CD4-positive, alpha-beta T cell treated with Interleukin-6 at 100 ng/mL for 8 hours (primary cell): ENCODE results near the gene PHOSPHO1.
"Not testable (repeated sequence)": the region's sequence is repeated elsewhere in the genome, so short reads cannot be mapped to it uniquely, and the experiment has no call there.

Experiments
- DNase-seq: peaks from one replicate; pipeline ENCODE4 v3.0.0-alpha.2; 2020; ENCODE audit warnings: mixed read lengths, low spot score

PHOSPHO1 gene, protein sequence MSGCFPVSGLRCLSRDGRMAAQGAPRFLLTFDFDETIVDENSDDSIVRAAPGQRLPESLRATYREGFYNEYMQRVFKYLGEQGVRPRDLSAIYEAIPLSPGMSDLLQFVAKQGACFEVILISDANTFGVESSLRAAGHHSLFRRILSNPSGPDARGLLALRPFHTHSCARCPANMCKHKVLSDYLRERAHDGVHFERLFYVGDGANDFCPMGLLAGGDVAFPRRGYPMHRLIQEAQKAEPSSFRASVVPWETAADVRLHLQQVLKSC

DNA sequence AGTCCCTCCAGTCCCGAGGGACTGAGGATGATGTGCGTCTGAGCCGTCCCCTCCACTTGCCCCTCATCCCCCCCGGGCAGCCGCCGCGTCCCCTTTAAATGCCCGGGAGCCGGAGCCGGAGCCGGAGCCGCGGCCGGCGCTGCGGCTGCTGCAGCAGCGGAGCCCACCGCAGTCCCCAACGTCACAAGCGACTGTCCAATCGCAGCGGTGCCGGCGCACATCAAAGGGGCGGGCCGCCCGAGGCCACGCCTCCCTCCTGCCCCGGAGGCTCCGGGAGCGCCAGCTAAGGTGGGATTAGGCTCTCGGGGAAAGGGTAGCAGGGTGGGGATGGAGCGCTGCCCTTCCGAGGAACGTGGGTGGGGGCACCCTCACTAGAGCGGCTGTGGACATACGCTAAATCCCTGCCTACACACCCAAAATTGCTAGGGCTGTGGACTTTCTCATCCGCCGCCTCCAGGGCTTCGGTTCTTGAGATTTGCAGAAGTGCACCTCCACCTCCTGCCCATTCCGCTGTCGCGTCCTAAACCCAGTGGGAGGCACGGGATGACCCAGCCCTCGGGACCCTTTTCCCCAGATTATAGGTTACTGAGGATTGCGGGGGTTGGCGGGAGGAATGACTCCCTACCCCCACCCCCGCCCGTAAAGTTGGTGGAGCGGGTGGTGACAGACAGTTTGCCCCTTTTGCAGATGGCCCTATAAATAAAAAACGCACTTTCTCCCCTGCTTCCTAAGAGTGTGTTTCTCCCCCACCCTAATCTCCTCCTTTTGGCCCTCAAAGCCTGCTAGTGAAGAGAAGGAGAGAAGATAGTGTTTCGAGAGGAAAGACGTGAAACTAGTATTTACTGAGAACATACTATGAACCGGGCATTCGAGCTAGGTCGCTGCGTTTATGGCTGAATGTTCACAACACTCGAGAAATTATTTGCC, at the start of gene PHOSPHO1:
TSS of gene PHOSPHO1 (minus strand) at position 152 of the 927 bp plus-strand sequence. CDS start 4,096 bp downstream, outside the sequence.
- peak; percentile 82 for DNase-seq

DNA sequence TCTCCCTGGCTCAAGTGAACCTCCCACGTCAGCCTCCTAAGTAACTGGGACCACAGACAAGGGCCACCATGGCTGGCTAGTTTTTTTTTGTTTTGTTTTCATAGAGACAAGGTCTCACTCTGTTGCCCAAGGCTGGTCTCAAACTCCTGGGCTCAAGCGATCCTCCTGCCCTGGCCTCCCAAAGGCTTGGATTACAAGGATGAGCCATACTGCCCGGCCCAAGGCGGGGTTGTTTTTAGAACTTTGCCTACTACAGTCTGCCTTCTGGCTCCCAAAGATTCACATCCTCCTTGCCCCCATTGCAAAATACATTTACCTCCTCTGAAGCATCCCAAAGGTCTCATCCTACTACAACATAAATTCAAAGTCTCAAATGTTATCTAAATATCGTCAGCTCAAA, 49.5 kb upstream of the PHOSPHO1 start:
- DNase-seq = no peak

DNA sequence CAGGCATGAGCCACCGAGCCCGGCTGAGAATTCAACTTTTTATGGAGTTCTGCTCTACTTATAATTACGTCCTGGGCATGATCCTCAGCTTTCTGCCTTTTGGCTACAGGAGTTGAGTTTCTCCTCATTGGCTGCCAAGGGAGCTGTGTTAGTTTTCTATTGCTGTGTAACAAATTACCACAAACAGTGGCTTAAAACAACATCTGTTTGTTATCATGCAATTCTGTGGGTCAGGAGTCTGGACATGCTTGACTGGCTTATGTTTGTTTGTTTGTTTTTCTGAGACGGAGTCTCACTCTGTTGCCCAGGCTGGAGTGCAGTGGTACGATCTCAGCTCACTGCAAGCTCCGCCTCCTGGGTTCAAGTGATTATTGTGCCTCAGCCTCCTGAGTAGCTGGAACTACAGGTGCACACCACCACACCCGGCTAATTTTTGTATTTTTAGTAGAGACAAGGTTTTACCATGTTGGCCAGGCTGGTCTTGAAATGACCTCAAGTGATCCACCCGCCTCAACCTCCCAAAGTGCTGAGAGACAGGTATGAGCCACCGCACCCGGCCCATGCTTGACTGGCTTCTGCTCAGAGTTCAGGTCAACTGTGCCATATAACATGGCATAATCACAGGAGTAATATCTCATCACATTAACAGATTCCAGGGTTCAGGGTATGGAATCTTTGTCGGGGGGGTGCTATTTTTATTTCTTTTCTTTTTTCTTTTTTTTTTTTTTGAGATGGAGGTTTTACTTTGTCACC, 48.9 kb upstream of the PHOSPHO1 start:
- DNase-seq = not testable (repeated sequence)

DNA sequence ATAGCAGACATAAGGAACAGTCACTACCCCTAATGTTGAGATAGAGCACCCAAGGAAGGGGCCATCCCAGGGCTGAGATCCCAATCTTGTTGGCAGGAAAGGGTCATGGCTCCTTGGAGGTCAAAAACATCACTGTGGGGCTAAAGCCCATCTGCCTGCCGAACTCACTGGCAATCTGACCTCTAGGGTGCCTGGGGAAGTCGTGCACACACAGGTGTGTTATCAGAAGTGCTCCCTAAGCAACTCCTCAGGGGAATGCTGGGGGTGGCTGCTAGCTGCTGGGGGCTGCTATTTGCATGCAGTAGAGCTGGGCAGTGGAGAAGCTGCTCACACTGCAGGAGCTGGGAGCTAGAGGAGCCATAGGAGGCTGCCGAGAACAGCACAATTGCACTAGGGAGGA, 47.5 kb upstream of the PHOSPHO1 start:
- no peak for DNase-seq

DNA sequence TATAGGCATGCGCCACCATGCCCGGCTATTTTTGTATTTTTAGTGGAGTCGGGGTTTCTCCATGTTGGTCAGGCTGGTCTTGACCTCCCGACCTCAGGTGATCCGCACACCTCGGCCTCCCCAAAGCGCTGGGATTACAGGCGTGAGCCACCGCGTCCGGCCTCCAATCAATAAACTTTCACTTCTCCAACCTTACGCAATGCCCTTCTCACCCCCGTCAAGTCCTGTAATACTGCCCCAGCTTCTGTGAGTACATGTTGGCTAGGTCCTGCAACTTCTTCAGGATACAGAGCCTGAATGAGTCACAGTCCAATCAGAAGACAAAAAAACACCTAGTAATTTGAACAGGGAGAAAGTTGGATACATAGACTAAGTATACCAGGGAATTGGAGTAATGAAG, 47.1 kb upstream of the PHOSPHO1 start:
- DNase-seq = no peak

DNA sequence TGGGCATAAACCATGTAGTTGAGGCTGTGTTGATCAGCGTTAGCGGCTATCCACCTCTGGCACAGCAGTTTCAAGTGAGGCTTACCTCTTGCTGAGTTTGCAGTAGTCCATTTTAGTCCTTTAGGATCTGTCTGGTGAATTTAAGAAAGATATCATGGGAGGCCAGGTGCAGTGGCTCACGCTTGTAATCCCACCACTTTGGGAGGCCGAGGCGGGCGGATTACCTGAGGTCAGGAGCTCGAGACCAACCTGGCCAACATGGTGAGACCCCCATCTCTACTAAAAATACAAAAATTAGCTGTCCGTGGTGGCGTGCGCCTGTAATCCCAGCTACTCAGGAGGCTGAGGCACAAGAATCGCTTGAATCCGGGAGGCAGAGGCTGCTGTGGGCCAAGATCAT, 45.4 kb upstream of the PHOSPHO1 start:
- not testable (repeated sequence) for DNase-seq

DNA sequence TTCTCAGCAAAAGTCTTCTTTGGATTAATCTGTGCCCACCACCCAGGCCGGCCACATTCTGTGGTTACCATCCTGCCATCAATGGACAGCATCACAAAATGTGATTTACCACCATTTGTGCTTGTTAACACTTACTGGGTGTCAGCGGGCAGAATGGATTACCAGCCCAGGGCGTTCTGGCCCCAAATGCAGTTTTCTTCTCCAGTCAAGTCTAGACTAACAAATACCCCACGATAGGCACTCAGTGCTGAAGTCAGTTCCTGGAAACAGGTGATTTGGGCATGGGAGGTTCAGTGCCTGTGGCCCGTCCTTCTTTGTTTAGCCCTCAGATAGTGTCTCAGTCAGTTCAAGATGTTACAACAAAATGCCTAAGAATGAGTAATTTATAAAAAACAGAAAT, 38.8 kb upstream of the PHOSPHO1 start:
- DNase-seq = no peak

DNA sequence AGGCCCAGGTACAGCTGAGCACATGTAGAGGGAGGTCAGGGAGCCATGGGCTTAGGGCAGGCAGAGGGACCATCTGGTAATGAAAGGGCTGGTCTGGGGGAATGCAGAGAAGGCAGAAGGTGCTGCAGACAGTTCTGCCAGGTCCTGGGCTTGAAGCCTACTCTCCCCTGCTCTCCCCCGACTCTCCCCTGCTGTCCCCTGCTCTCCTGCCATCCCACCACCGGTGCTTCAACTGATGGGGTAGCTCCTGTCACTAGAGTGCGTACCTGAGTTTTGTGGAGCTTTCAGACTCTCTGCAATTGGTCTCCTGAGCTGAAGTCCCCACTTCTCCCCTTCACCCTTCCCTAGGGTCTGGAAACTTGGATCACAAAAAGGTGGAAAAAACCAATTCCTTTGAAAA, 37.3 kb upstream of the PHOSPHO1 start:
- no peak for DNase-seq

DNA sequence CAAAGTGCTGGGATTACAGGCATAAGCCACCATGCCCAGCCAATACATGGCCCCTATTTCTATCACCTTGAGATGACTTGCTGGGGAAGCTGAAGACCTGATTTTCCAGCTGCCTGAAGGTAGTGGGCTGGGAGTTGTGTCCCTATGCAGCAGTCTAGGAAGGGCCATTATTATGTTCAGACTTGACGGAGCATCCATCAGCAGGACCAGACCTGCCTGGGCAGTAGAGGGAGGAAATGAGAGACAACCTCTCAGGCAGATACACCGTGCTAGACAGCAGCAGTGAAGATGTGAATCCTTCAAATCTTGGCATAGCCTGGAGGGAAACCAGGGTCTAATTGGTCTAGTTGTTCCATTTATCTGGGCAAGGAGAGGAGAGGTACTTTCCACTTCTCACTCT, 35.6 kb upstream of the PHOSPHO1 start:
- no peak for DNase-seq

DNA sequence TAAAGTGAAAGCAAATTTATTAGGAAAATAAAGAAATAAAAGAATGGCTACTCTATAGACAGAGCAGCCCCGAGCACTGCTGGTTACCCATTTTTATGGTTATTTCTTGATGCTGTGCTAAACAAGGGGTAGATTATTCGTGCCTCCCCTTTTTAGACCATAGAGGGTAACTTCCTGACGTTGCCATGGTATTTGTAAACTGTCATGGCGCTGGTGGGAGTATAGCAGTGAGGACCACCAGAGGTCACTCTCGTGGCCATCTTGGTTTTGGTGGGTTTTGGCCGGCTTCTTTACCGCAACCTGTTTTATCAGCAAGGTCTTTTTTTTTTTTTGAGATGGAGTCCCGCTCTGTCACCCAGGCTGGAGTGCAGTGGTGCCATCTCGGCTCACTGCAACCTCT, 31.0 kb upstream of the PHOSPHO1 start:
- DNase-seq = not testable (repeated sequence)

DNA sequence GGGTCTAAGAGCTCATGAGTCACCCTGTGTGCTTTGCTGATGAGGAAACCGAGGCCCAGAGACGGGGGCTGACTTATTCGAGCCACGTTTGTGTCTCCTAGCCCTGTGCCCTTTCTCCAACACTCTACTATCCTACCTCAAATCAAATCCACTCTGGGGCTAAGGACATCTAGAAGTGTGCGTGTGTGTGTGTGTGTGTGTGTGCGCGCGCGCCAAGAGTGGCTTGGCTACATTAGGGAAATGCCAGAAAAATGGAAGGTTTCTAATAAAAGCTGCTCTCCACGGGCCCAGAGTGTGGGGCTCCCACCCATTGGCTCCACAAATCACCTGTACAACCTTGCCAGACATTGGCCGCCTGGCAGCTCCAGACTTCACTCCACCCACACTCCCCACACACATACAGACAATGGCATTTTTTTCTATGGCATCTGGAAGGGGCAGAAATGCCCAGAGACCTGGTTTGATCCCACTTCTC, 30.3 kb upstream of the PHOSPHO1 start:
- no peak for DNase-seq

DNA sequence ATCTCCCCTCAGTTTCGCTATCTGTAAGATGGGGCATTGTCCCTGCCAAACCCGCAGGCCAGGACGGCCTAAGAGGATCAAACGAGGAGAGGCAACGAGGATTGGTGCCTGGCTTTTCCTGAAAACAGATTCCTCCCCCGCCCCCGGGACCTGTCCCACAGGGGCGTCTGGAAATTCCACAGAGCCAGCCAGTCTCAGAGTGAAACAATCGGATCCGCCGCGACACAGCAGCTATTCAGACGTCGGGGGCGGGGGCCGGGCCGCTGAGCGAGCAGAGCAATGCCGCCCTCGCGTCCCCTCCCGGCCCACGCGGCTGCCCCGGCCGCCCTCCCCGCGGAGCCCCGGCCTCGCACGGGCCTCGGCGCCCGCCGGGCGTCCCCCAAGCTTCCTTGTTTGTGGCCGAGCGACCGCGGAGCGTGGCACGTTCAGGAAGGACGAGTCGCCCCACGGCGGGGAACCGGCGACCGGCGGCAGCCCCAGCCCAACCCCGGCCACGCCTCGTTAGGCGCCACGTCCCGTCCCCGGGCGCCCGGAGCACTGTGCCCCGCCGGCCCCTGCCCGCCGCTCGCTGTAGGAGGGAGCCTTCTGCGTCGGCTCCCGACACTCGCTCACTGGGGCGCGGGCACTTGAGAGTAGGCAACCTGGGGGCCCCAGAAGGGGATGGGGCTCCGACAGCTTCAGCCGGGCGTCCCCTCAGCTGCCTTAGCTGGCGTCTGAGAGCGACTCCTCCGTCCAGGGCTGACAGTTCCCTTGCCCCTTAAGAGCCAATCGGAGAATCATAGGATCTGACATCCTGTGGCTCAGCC, 29.6 kb upstream of the PHOSPHO1 start:
- DNase-seq = peak; percentile 26

DNA sequence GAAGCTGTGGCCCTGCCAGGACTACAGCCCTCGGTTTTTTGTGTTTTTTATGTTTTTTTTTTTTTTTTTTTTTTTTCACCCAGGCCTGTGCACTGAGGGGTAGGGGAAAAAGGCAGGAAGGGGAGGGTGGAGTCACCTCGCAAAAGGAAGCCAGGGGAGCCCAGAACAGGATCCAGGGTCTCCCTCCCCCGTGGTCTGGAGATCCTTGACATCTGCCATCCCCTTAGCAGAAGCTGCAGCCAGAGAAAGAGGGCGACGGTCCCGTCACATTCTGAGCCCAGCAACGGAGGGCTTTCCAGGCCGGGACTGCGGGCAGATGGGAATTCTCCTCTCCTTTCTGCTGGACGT, 29.1 kb upstream of the PHOSPHO1 start:
- DNase-seq = no peak

DNA sequence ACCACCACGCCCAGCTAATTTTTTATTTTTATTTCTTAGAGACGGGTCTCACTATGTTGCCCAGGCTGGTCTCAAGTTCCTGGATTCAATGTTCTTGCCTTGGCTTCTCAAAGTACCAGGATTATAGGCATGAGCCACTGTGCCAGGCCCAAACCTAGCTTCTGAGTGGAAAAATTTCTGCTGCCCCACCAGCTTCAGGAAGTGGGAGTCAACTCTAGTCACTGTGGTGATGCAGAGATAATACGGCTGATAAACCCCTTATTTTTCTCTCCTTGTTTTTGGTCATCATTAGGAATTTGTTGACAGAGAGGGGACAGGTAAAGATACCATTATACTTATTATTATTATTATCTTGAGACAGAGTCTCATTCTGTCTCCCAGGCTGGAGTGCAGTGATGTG, 27.8 kb upstream of the PHOSPHO1 start:
- DNase-seq = no peak

DNA sequence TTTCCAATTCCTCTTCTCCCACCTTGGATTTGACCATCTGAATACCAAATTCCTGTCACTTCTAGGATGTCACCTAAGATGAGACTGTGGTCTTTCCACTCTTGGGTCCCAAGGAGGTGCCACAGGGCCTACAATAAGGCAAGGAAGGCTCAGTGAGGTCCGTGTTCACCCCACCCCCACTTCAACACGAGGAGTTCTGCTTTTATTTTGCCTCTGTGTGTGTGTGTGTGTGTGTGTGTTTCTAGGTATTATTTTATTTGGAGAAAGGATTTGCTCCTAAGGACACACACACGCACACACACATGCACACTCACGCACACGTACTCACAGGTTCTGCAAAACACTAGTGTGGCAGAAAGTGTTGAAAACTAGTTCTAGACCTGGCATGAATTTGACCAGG, 24.5 kb upstream of the PHOSPHO1 start:
- DNase-seq = no peak

DNA sequence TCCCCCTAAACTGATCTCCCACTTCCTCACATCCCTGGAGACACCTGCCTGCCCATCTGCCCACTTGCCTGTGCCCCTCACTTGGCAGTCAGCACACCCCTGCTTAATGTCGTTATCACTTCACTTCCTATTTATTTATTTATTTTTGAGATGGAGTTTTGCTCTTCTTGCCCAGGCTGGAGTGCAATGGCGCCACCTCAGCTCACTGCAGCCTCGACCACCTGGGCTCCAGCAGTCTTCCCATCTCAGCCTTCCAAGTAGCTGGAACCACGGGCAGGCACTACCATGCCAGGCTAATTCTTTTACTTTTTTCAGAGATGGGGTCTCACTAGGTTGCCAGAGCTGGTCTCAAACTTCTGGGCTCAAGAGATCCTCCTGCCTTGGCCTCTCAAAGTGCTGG, 23.5 kb upstream of the PHOSPHO1 start:
- DNase-seq = no peak

DNA sequence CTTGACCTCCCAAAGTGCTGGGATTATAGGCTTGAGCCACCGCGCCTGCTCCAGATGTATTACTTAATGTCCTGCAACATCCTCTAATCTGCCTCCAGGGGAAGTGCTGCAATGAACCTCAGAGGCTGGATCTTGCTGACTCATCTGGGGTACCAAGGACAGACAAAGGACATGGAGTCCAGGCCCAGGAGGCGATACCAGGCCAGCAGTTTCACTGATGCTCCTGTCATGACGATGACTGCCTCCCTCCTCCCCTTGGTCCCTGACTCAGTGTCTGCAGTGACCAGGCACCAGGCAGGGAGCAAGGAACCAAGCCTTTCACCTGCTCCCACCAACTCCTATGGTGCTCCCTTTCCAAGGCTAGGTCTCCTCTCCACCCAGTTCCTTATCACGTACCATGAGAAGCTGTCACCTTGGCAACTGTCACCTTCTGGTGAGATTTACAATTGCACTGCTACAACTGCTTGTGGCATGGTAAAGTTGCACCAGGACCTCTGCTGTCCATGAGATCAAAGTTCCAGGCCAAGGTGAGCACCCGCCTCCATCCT, 21.6 kb upstream of the PHOSPHO1 start:
- no peak for DNase-seq

DNA sequence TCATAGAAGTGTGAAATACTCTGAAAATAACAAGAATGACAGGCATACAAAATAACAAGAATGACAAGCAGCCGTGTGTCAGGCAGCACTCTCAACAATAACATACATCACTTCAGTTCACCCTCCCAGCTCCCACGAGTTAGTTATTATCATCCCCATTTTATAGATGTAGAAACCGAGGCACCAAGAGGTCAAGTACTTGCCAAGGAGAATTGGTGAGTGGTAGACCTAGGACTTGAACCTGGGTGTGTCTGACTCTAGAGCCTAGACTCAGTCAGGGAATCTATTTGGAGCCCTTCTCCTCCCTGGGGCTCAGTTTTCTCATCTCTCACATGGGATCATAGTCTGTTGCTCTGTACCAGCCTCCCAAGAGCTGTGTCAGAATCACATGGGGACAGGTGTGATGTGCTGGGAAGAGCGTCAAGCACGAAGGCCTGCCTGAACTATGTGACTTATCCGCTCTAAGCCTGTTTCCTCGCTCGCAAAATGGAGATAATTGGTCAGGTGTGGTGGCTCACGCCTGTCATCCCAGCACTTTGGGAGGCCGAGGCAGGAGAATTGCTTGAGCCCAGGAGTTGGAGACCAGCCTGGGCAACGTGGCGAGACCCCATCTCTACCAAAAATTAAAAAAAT, 19.4 kb upstream of the PHOSPHO1 start:
- no peak for DNase-seq

DNA sequence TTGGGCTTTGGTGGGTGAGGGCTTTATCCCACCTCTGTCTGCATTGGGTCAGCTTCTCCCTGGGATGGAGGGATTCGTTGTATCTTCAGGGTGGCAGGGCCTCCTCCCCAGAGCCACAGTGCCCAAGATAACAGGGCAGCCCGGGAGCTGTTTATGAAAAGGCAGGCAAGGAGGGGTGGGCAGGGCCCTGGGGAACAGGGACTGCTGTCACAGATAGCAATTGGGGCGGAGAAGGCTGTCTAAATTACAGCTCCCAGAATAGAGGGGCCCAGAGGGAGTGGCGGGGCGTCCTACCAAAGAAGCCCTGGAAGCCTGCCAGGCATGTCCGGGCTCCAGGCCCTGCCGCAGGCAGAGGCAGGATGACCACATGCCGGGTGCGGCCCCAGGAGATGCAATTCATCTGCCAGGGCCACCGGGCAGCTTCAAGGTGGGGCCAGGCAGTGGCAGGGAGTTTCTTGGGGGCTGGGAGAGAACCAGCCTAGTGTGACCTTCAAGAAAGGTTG, 18.8 kb upstream of the PHOSPHO1 start:
- DNase-seq = no peak

DNA sequence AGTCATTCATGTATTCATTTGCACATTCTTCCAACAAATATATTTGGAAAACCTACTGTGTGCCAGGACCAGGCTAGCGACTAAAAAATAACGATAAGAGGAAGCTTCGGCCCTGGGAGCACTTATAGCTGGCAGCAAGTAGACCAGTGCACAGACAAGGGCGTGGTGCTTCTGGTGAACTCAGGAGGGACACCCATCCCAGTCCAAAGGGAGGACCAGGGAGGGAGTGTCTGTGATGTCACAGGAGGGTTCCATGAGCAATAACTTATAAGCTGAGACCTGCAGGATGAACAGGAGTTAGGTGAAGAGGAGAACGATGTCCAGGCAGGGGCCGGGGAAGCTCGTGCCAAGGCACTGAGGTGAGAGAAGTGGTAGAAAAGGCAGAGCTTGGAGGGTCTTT, 17.4 kb upstream of the PHOSPHO1 start:
- no peak for DNase-seq

DNA sequence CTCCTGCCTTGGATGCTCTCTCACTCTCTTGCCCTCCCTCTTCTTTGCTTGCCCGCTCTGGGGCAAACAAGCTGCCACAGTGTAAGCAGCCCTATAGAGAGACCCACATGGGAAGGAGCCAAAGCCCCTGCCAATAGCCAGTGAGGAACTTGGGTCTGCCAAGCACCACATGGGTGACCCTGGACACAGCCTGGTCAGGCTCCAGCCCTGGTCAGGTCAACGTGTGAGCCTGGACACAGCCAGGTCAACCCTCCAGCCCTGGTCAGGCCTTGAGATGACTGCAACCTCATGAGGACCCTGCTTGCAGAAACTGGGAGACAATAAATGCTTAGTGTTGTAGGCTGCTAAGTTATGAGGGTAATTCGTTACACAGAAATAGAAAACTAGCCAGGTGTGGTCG, 14.3 kb upstream of the PHOSPHO1 start:
- DNase-seq = no peak
